Adipocyte (in vitro differentiated cells): ENCODE data around the gene CENPF.

Source experiments
- DNase-seq: peaks from one replicate; pipeline ENCODE4 v3.0.0-alpha.2; 2015; ENCODE audit warnings: low read depth
- H3K27me3 ChIP-seq: replicated peaks from 2 replicates; pipeline ENCODE4 v1.7.0; 2013; ENCODE audit warnings: mild to moderate bottlenecking, low read length, moderate library complexity; ENCODE audit not compliant: control insufficient read depth, insufficient read depth
- H3K36me3 ChIP-seq: 2 replicates; pipeline ENCODE4 v1.7.0; 2013; ENCODE audit warnings: low read length, mild to moderate bottlenecking, moderate library complexity; ENCODE audit not compliant: control insufficient read depth, insufficient read depth, severe bottlenecking
- H3K4me1 ChIP-seq: 2 replicates; pipeline ENCODE4 v1.7.0; 2013; ENCODE audit warnings: mild to moderate bottlenecking, low read length, moderate library complexity; ENCODE audit not compliant: control insufficient read depth, insufficient read depth
- H3K4me3 ChIP-seq: 2 replicates; pipeline ENCODE4 v1.7.0; 2013; ENCODE audit warnings: mild to moderate bottlenecking, low read length, moderate library complexity
- H3K9ac ChIP-seq: 2 replicates; pipeline ENCODE4 v1.7.0; 2013; ENCODE audit warnings: mild to moderate bottlenecking, low read length, moderate library complexity
- H3K9me3 ChIP-seq: 2 replicates; pipeline ENCODE4 v1.7.0; 2013; ENCODE audit warnings: mild to moderate bottlenecking, low read length, moderate library complexity; ENCODE audit not compliant: control insufficient read depth

Gene CENPF

DNA sequence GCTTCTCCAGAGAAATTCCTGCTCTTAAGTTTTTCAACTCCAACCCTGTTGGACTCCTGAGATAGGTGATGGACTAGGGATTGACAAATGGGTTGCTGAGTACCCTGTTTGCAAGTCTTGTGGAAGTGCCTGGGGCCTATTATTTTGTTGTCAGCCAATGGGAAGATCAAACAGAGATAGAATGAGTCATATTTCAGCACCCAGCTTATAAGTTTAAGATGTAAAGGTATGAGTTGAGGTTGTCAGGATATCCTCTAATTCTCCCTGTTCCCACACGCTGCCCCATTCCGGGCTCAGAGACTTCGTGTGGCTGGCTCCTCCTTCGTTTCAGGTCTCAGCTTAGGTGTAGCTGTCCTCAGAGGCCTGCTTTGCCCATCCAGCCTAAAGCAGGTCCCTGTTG lies 91.8 kb downstream of the CENPF start:
- peaks cover 15% of the 10 kb centered on the region for H3K9me3 ChIP-seq
- no peak overlapping the region for H3K4me3 ChIP-seq
- H3K36me3 ChIP-seq = no peaks in the 10 kb centered on the region
- H3K9ac ChIP-seq = no peak overlapping the region
- H3K4me1 ChIP-seq = peaks cover 17% of the 10 kb centered on the region
- H3K27me3 ChIP-seq = no peaks in the 10 kb centered on the region
- no peak for DNase-seq

DNA sequence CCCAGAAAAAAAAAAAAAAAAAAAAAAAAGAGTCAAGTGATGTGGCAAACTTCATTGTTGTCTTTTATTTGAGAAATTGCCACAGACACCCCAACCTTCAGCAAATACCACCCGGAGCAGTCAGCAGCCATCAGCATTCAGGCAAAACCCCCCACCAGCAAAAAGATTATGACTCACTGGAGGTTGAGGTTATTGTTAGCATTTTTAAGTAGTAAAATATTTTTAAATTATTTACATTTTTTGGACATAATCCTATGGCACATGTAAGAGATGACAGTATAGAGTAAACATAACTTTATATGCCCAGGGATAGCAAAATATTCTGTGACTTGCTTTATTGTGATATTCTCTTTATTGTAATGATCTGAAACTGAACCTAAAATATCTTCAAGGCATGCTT lies 95.6 kb downstream of the CENPF start:
- Histone ChIP-seq H3K4me3 (no peak overlapping the region), H3K36me3 (no peaks in the 10 kb centered on the region), H3K9me3 (peaks cover 15% of the 10 kb centered on the region)

DNA sequence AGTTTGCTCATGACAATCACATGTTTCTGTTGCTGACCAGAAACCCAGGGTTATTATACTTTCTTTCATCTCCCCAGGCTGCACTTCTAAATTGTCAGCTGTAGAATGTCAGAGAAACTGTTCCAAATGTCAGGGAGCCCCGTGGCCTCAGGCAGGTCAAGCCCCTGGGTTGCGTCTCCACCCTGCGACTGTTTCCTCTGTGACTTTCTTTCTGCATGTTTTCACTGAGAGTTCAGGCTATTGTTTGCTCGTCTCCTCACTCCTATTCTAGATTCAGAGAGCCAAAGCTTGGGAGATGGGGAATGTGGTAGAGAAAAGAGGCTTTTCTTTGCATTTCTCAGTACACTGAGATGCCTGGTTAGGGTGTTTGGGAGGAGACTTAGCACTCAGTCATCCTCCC lies 97.4 kb downstream of the CENPF start:
- peaks cover 34% of the 10 kb centered on the region for H3K9me3 ChIP-seq
- H3K36me3 ChIP-seq = no peaks in the 10 kb centered on the region
- no peaks in the 10 kb centered on the region for H3K27me3 ChIP-seq
- no peak overlapping the region for H3K9ac ChIP-seq
- no peaks in the 10 kb centered on the region for H3K4me1 ChIP-seq
- no peak for DNase-seq
- no peak overlapping the region for H3K4me3 ChIP-seq

More for the DNA sequence above, 95.6 kb downstream of the CENPF start:
- Histone ChIP-seq H3K27me3 (no peaks in the 10 kb centered on the region), H3K9ac (no peak overlapping the region), H3K4me1 (no peaks in the 10 kb centered on the region)
- DNase-seq = no peak

- Histone ChIP-seq H3K4me3 (no peak overlapping the region), H3K27me3 (no peaks in the 10 kb centered on the region), H3K36me3 (no peaks in the 10 kb centered on the region), H3K9me3 (peaks cover 25% of the 10 kb centered on the region), H3K4me1 (peaks cover 2% of the 10 kb centered on the region), H3K9ac (no peak overlapping the region)
- no peak for DNase-seq
Observed at GRCh38 chr1:214702556-214702955, 99.6 kb downstream of the CENPF start.

- peaks cover 11% of the 10 kb centered on the region for H3K4me1 ChIP-seq
- no peak overlapping the region for H3K9ac ChIP-seq
- no peaks in the 10 kb centered on the region for H3K27me3 ChIP-seq
- DNase-seq = peak; percentile 66
- H3K9me3 ChIP-seq = peaks cover 24% of the 10 kb centered on the region
- no peak overlapping the region for H3K4me3 ChIP-seq
- no peaks in the 10 kb centered on the region for H3K36me3 ChIP-seq
Observed at GRCh38 chr1:214707306-214708087, 104.5 kb downstream of the CENPF start.

DNA sequence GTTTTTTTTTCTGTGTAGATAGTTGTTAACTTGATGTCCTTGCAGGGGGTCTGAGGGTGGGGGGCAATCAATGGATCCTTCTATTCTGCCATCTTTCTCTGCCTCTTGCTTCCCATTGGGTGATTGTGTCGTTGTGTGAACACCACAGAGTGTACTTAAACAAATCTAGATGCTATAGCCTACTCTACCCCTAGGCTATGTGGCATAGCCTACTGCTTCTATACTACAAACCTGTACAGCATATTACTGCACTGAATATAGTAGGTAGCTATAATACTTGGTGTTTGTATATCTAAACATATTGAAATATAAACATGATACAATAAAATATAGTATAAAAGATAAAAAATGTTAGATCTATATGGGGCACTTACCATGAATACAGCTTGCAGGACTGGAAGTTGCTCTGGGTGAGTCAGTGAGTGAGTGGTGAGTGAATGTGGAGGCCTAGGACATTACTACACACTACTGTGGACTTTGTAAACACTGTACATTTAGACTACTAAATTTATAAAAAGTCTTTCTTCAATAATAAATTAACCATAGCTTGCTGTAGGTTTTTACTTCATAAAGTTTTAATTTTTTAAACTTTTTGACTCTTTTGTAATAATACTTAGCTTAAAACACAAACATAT lies 105.4 kb downstream of the CENPF start:
- no peak overlapping the region for H3K9ac ChIP-seq
- H3K9me3 ChIP-seq = peaks cover 24% of the 10 kb centered on the region
- peaks cover 11% of the 10 kb centered on the region for H3K4me1 ChIP-seq
- H3K27me3 ChIP-seq = no peaks in the 10 kb centered on the region
- H3K4me3 ChIP-seq = no peak overlapping the region
- H3K36me3 ChIP-seq = no peaks in the 10 kb centered on the region
- DNase-seq = no peak

DNA sequence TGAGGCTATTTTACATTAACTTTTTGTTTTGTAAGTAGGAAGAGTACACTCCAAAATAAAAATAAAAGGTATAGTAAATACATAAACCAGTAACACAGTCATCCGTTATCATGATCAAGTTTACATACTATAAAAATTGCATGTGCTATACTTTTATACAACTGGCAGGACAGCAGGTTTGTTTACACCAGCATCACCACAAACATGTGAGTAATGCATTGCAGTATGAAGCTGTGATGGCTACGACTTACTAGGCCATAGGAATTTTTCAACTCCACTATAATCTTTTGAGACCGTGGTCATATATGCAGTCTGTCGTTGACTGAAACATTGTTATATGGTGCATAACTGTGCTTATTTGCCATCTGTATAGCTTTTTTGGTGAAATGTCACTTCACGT lies 106.2 kb downstream of the CENPF start:
- Histone ChIP-seq H3K9me3 (peaks cover 17% of the 10 kb centered on the region), H3K4me1 (peaks cover 11% of the 10 kb centered on the region), H3K4me3 (no peak overlapping the region), H3K36me3 (no peaks in the 10 kb centered on the region), H3K9ac (no peak overlapping the region), H3K27me3 (no peaks in the 10 kb centered on the region)
- no peak for DNase-seq

GRCh38 chr1:214712737-214713136 lies 109.7 kb downstream of the CENPF start:
- Histone ChIP-seq H3K4me1 (peaks cover 7% of the 10 kb centered on the region), H3K9ac (no peak overlapping the region), H3K4me3 (no peak overlapping the region), H3K9me3 (no peaks in the 10 kb centered on the region), H3K36me3 (no peaks in the 10 kb centered on the region), H3K27me3 (no peaks in the 10 kb centered on the region)
- no peak for DNase-seq
